Neural cell (in vitro differentiated cells): ENCODE data around the gene HEATR5B. TPM values are rescaled to one million over a fixed set of nuclear protein-coding genes. Genes with fewer than 3 reads are reported as not detected.

Source experiments
- H2AFZ ChIP-seq: fragments of 200-600, 300-800 bp; sonication (generic), shearing (Covaris generic); 2 replicates; pipeline ENCODE4 v1.6.0; 2014; ENCODE audit warnings: low read depth, mild to moderate bottlenecking, antibody characterized with exemption, low read length, moderate library complexity
- H3F3A ChIP-seq: fragments of 200-600 bp; shearing (Covaris generic); 2 replicates; pipeline ENCODE4 v1.6.1; 2016; ENCODE audit warnings: mild to moderate bottlenecking, moderate library complexity, mixed read lengths, antibody characterized with exemption, low read length; ENCODE audit not compliant: insufficient read depth, poor library complexity, severe bottlenecking
- H3K27ac ChIP-seq: fragments of 200-600, 300-800 bp; sonication (generic), shearing (Covaris generic); 2 replicates; pipeline ENCODE4 v1.5.1; 2014; ENCODE audit warnings: mild to moderate bottlenecking, low read length, moderate library complexity
- H3K27me3 ChIP-seq: fragments of 300-800, 200-600 bp; sonication (generic), shearing (Covaris generic); 2 replicates; pipeline ENCODE4 v1.6.0; 2014; ENCODE audit warnings: mild to moderate bottlenecking, low read depth, low read length, moderate library complexity; ENCODE audit not compliant: insufficient read depth
- H3K36me3 ChIP-seq: fragments of 300-800, 200-600 bp; sonication (generic), shearing (Covaris generic); 2 replicates; pipeline ENCODE4 v1.5.1; 2014; ENCODE audit warnings: mild to moderate bottlenecking, antibody characterized with exemption, low read length, moderate library complexity; ENCODE audit not compliant: insufficient read depth
- H3K4me2 ChIP-seq: fragments of 300-800, 200-600 bp; sonication (generic), shearing (Covaris generic); 2 replicates; pipeline ENCODE4 v1.6.0; 2014; ENCODE audit warnings: mild to moderate bottlenecking, low read length
- H3K4me3 ChIP-seq: fragments of 300-800, 200-600 bp; sonication (generic), shearing (Covaris generic); 2 replicates; pipeline ENCODE4 v1.5.1; 2014; ENCODE audit warnings: mild to moderate bottlenecking, low read length, moderate library complexity
- H3K79me2 ChIP-seq: fragments of 200-600 bp; shearing (Covaris generic); replicated peaks from 2 replicates; pipeline ENCODE4 v1.6.0; 2014; ENCODE audit warnings: mild to moderate bottlenecking, low read length, moderate library complexity; ENCODE audit not compliant: insufficient read depth
- H3K9ac ChIP-seq: fragments of 300-800, 200-600 bp; sonication (generic), shearing (Covaris generic); 2 replicates; pipeline ENCODE4 v1.6.1; 2016; ENCODE audit warnings: mild to moderate bottlenecking, low read length, mixed read lengths
- H3K9me2 ChIP-seq: fragments of 200-600 bp; shearing (Covaris generic); 2 replicates; pipeline ENCODE4 v1.6.1; 2016; ENCODE audit warnings: mild to moderate bottlenecking, low read length, mixed read lengths; ENCODE audit not compliant: insufficient read depth
- H3K9me3 ChIP-seq: fragments of 200-600, 300-800 bp; sonication (generic), shearing (Covaris generic); 2 replicates; pipeline ENCODE4 v1.6.1; 2016; ENCODE audit warnings: mild to moderate bottlenecking, mixed run types, low read length, moderate library complexity, mixed read lengths
- H4K20me1 ChIP-seq: fragments of 200-600 bp; shearing (Covaris generic); 2 replicates; pipeline ENCODE4 v1.6.1; 2016; ENCODE audit warnings: mild to moderate bottlenecking, mixed run types; ENCODE audit not compliant: insufficient read depth
- CTCF ChIP-seq: fragments of 450-650 bp; IDR thresholded peaks from 2 replicates; pipeline ENCODE4 v1.5.1; 2014; ENCODE audit warnings: antibody characterized with exemption, mild to moderate bottlenecking, moderate library complexity; ENCODE audit not compliant: poor library complexity, severe bottlenecking
- EP300 ChIP-seq: fragments of 450-650 bp; conservative IDR thresholded peaks from 2 replicates; pipeline ENCODE4 v1.6.1; 2014; ENCODE audit warnings: antibody characterized with exemption, mild to moderate bottlenecking, moderate library complexity; ENCODE audit not compliant: poor library complexity, severe bottlenecking
- EZH2 ChIP-seq: fragments of 200-600, 300-800 bp; shearing (Covaris generic), sonication (generic); IDR thresholded peaks from 2 replicates; pipeline ENCODE4 v1.6.1; 2014; ENCODE audit warnings: antibody characterized with exemption, low read length, borderline replicate concordance, mild to moderate bottlenecking; ENCODE audit not compliant: insufficient read depth, poor library complexity, severe bottlenecking
- MXI1 ChIP-seq: fragments of 450-650 bp; conservative IDR thresholded peaks from 2 replicates; pipeline ENCODE4 v1.6.1; 2014; ENCODE audit warnings: antibody characterized with exemption, mild to moderate bottlenecking; ENCODE audit not compliant: poor library complexity, severe bottlenecking
- POLR2AphosphoS5 ChIP-seq: IDR thresholded peaks from 2 replicates; pipeline ENCODE4 v1.6.1; 2012
- RAD21 ChIP-seq: fragments of 450-650 bp; conservative IDR thresholded peaks from 2 replicates; pipeline ENCODE4 v1.6.1; 2014; ENCODE audit warnings: antibody characterized with exemption, mild to moderate bottlenecking, moderate library complexity
- REST ChIP-seq: IDR thresholded peaks from 2 replicates; pipeline ENCODE4 v1.6.1; 2012; ENCODE audit warnings: borderline replicate concordance
- SMC3 ChIP-seq: fragments of 450-650 bp; conservative IDR thresholded peaks from 2 replicates; pipeline ENCODE4 v1.6.1; 2014; ENCODE audit warnings: antibody characterized with exemption, mild to moderate bottlenecking, moderate library complexity; ENCODE audit not compliant: poor library complexity
- TAF1 ChIP-seq: IDR thresholded peaks from 2 replicates; pipeline ENCODE4 v1.6.1; 2012; ENCODE audit warnings: low read depth
- polyA plus RNA-seq: library from polyadenylated mRNA; depleted of rRNA; stranded (reverse); fragments of >200 nt; gene quantifications from 2 replicates; pipeline ENCODE4 v1.2.3, GENCODE V29; 2014

The HEATR5B gene
- polyA plus RNA-seq, 1 donor from 2014 or later, result 46.0 TPM

- H3K27me3 ChIP-seq, result no peaks in the 10 kb centered on the region
- H3K9ac ChIP-seq, result no peak overlapping the region
- H3F3A ChIP-seq, result no peaks in the 10 kb centered on the region
- H4K20me1 ChIP-seq, result no peaks in the 10 kb centered on the region
- TF ChIP-seq TAF1, result no peak
- no peak for TF ChIP-seq EP300
- no peak for TF ChIP-seq MXI1
- no peak for TF ChIP-seq REST
- no peak for TF ChIP-seq POLR2AphosphoS5
- no peak for TF ChIP-seq RAD21
- no peak for TF ChIP-seq CTCF
- no peak for TF ChIP-seq EZH2
- no peaks in the 10 kb centered on the region for H3K9me2 ChIP-seq
- no peaks in the 10 kb centered on the region for H3K9me3 ChIP-seq
- H3K36me3 ChIP-seq, result no peaks in the 10 kb centered on the region
- H3K4me2 ChIP-seq, result no peak overlapping the region
- no peaks in the 10 kb centered on the region for H3K79me2 ChIP-seq
- no peak overlapping the region for H3K4me3 ChIP-seq
- no peak overlapping the region for H3K27ac ChIP-seq
- no peak overlapping the region for H2AFZ ChIP-seq
Observed at GRCh38 chr2:37102588-37102987, 18.4 kb upstream of the HEATR5B start.

GRCh38 chr2:37100054-37100453 lies 15.9 kb upstream of the HEATR5B start:
- Histone ChIP-seq H3K4me3 (no peak overlapping the region), H3K9me3 (no peaks in the 10 kb centered on the region), H3K9me2 (no peaks in the 10 kb centered on the region), H3F3A (no peaks in the 10 kb centered on the region), H4K20me1 (no peaks in the 10 kb centered on the region), H3K79me2 (no peaks in the 10 kb centered on the region), H3K9ac (no peak overlapping the region), H2AFZ (no peak overlapping the region), H3K4me2 (no peak overlapping the region), H3K36me3 (no peaks in the 10 kb centered on the region), H3K27me3 (no peaks in the 10 kb centered on the region), H3K27ac (no peak overlapping the region)
- no peak for TF ChIP-seq POLR2AphosphoS5
- no peak for TF ChIP-seq RAD21
- TF ChIP-seq SMC3, result no peak
- no peak for TF ChIP-seq TAF1
- no peak for TF ChIP-seq MXI1
- no peak for TF ChIP-seq EZH2
- no peak for TF ChIP-seq EP300
- no peak for TF ChIP-seq CTCF
- TF ChIP-seq REST, result no peak
